ENCODE results near the gene ABHD17A.

The ABHD17A gene

GRCh38 chr19:1839658-1840540, 45.4 kb downstream of the ABHD17A start:
- no peak for DNase-seq (ENCODE audit: low read depth in 2 of 2)

DNA sequence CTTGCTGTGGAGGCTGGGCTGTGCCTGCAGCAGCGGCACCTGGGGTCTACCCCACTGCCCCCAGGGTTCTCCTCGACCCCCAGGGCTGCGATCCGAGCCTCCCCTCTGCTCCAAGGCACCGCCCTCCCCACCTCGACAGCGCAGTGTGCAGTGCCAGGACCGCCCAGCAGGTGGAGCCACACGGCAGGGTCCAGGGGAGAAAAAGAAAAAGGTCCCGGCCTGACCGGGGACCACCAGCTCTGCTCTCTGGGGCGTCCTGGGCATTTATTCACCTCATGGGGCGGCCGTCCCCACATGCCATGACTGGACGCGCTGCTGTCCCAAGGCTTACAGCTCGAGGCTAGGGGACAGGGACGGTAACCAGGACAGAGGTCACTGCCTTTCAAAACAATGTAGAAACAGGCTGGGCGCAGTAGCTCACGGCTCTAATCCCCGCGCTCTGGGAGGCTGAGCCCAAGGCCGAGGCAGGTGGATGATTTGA, 47.6 kb downstream of the ABHD17A start:
- DNase-seq (ENCODE audit: low read depth in 2 of 2) = peak; percentile 41 to 53

- DNase-seq (ENCODE audit: low read depth in 2 of 2) = no peak
These were observed 48.1 kb downstream of the ABHD17A start for GRCh38 chr19:1837222-1837565.

GRCh38 chr19:1836458-1837221, 48.7 kb downstream of the ABHD17A start:
- no peak for DNase-seq (ENCODE audit: low read depth in 2 of 2)

GRCh38 chr19:1833540-1833939, 51.8 kb downstream of the ABHD17A start:
- DNase-seq (ENCODE audit: low read depth in 2 of 2) = no peak

DNA sequence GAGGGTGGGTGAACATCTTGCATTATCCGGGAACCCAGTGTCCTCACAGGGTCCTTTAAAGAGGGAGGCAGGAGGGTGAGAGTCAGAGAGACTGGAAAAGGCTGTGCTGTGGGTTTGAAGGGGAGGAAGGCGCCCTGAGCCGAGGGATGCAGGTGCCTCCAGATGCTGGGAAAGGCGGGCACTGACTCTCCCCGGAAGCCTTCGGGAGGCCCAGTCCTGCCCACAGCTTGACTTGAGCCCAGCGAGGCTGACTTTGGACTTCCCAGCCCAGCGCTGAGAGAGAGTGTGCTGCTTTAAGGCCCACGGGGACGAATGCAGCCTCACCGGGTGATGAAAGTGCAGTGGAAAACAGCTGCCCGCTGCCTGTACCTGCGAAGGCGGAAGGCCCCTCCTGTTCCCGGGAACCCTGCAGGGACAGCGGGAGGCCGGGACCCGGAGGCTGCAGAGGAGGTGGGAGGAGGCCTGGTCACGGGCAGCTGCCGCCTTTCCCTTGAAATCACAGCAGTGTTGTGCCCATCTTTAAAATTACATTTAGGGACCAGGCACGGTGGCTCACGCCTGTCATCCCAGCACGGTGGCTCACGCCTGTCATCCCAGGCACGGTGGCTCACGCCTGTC, 53.1 kb downstream of the ABHD17A start:
- DNase-seq (ENCODE audit: low read depth in 2 of 2) = no peak

- no peak for DNase-seq (ENCODE audit: low read depth in 2 of 2)
These were observed 54.3 kb downstream of the ABHD17A start for GRCh38 chr19:1830978-1831377.

DNA sequence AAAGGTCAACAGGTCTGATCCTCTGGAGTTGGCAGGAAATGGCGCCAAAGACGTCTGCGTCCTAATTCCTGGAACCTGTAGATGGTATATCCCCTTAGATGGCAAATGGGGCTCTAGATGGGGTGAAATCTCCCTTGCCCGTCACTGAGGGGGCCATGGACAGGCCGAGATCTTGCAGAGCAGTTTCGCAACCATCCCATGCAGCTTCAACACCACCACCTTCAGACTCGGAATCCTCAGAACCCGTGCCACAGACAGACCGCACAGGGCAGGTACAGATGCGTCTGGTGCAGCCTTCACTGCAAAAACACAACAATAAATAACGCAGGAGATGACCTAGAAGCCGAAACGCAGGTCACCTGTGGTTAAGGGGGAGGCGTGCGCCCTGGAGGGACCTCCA, 54.7 kb downstream of the ABHD17A start:
- DNase-seq (ENCODE audit: low read depth in 2 of 2) = no peak

DNA sequence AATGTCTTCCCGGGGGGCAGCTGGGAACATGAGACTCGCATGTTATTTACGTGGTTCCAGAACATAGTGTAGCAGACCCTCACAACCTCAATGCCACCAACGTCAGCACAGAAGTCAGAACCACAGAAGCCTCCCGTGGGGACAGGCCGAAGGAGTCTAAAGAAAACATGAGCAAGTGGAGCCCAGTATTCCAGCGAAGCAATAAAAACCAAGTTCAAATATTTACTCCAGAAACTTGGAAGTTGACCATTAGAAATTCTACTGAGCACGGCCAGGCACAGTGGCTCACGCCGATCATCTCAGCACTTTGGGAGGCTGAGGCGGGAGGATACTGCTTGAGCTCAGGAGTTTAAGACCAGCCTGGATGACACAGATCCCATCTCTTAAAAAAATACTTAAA, 55.3 kb downstream of the ABHD17A start:
- DNase-seq (ENCODE audit: low read depth in 2 of 2) = no peak

DNA sequence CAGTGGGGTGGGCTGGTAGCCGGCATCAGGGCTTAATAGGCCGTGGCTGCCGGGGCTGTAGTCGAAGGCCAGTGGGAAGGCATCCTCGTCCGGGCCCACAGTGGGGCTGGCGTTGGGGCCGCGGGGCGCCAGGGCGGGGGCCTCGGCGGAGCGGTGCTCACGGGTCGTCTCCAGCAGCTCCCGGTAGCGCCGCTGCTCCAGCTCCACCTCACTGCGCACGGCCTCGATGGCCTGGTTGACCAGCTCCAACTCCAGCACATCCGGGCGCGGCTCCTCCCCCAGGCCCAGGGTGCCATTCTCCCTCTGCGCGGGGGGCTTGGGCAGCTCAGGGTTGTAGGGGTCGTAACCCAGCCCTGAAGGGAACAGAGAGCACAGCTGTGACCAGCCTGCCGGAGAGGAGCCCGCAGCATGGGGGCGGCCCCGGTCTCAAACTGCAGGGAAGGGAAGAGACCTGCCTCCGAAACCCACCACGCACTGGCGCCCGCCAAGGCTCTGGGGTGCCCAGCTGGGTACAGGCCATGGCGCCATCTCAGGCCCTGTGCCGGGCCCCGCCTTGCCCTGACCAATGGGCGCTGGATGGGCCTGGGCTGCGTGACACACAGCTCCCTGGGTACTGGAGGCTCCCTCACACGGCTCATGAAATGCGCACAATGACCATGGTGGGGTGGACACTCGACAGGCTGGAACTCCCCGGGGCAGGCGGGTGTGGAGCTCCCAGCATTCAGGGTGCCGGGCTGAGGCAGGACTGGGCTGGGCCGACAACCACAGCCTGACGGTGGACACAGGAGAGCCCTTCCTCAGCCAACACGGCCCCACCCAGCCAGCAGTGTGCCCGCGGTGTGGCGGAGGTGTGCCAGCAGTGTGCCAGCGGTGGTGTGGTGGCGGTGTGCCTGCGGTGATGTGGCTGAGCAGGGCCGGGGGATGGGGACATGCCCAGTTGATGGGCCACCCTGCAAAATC, 56.7 kb downstream of the ABHD17A start:
- DNase-seq (ENCODE audit: low read depth in 2 of 2) = no peak

DNA sequence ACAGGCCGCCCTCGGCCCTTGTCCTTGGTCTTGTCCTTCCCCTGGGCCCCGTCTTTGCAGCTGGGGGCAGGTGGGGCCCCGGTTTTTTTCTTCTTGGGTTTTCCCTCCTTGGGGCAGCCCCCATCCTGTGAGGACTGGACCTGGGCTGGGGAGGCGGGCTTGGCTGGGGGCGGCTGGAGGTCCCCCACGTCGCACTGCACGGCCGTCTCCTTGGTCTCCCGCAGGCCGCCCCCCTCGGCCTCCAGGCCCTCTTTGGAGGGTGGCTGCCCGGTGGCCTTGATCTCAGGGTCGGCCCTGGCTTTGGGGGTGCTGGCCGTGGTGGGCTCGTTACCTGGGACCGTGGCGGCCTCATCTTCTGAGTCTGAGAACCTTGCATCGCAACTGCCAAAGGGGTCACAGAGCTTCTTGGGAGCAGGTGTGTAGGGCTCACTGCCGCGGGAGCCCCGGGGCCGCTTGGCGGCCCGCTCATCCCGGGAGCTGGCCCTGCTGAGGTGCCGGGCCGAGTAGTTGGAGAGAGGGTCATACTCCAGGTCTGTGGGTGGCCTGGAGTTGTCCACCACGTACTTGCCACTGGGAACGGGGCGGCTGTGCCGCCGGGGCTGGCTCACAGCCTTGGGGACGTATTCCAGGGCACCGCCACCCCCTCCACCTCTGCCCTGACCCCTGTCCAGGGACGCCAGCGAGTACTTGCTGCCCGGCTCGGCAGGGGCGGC, 57.6 kb downstream of the ABHD17A start:
- no peak for DNase-seq (ENCODE audit: low read depth in 2 of 2)

Measured in stimulated activated CD4-positive, alpha-beta T cell treated with anti-CD3 and anti-CD28 coated beads, Interleukin-1b, Interleukin-23, amount 100 ng/mL, for 4 hours (primary cell).